ENCODE results near the gene ZNF423. TPM values are rescaled to one million over a fixed set of nuclear protein-coding genes. Genes with fewer than 3 reads are reported as not detected.

The ZNF423 gene
- polyA plus RNA-seq, 1 experiment, result 0.11 TPM

- DNase-seq (ENCODE audit: low read depth, low spot score), result no peak
- H3K27ac ChIP-seq (ENCODE audit: low read depth, low read length), result no peak overlapping the region
Observed at GRCh38 chr16:49661465-49662187, 194.3 kb downstream of the ZNF423 start.

GRCh38 chr16:49660626-49661025 lies 195.3 kb downstream of the ZNF423 start:
- CTCF ChIA-PET, result no interaction called here
- POLR2A ChIA-PET, result no interaction called here
- no peaks in the 10 kb centered on the region; the same call in 1 of the 2 replicates for H3K9me3 ChIP-seq (ENCODE audit: control insufficient read depth, insufficient read depth, low read length)
- no peak overlapping the region for H3K27ac ChIP-seq (ENCODE audit: low read depth, low read length)
- H3K27me3 ChIP-seq (ENCODE audit: control insufficient read depth, insufficient read depth, low read length), result peaks cover 13% of the 10 kb centered on the region
- no peak for TF ChIP-seq CTCF (IDR thresholded peaks at IDR 0.05; ENCODE audit: low read depth, low read length)
- no peak overlapping the region for H3K4me3 ChIP-seq (ENCODE audit: low read depth, low read length)
- no peak for DNase-seq (ENCODE audit: low read depth, low spot score)

More at GRCh38 chr16:49661465-49662187, 194.3 kb downstream of the ZNF423 start:
- Histone ChIP-seq H3K27me3 (ENCODE audit: control insufficient read depth, insufficient read depth, low read length) (peaks cover 13% of the 10 kb centered on the region), H3K4me3 (ENCODE audit: low read depth, low read length) (no peak overlapping the region), H3K9me3 (ENCODE audit: control insufficient read depth, insufficient read depth, low read length) (no peaks in the 10 kb centered on the region; the same call in 1 of the 2 replicates)
- POLR2A ChIA-PET, result no interaction called here
- CTCF ChIA-PET, result no interaction called here
- TF ChIP-seq CTCF (IDR thresholded peaks at IDR 0.05; ENCODE audit: low read depth, low read length), result no peak

GRCh38 chr16:49659356-49659755 lies 196.6 kb downstream of the ZNF423 start:
- TF ChIP-seq CTCF (IDR thresholded peaks at IDR 0.05; ENCODE audit: low read depth, low read length), result no peak
- Histone ChIP-seq H3K4me3 (ENCODE audit: low read depth, low read length) (no peak overlapping the region), H3K9me3 (ENCODE audit: control insufficient read depth, insufficient read depth, low read length) (no peaks in the 10 kb centered on the region; the same call in 1 of the 2 replicates), H3K27ac (ENCODE audit: low read depth, low read length) (no peak overlapping the region), H3K27me3 (ENCODE audit: control insufficient read depth, insufficient read depth, low read length) (peaks cover 18% of the 10 kb centered on the region)
- no peak for DNase-seq (ENCODE audit: low read depth, low spot score)
- ChIA-PET POLR2A (no interaction called here), CTCF (no interaction called here)

GRCh38 chr16:49658531-49658930 lies 197.4 kb downstream of the ZNF423 start:
- POLR2A ChIA-PET, result no interaction called here
- DNase-seq (ENCODE audit: low read depth, low spot score), result no peak
- Histone ChIP-seq H3K9me3 (ENCODE audit: control insufficient read depth, insufficient read depth, low read length) (no peaks in the 10 kb centered on the region), H3K27me3 (ENCODE audit: control insufficient read depth, insufficient read depth, low read length) (peaks cover 14% of the 10 kb centered on the region), H3K27ac (ENCODE audit: low read depth, low read length) (no peak overlapping the region), H3K4me3 (ENCODE audit: low read depth, low read length) (no peak overlapping the region)
- CTCF ChIA-PET, result no interaction called here
- no peak for TF ChIP-seq CTCF (IDR thresholded peaks at IDR 0.05; ENCODE audit: low read depth, low read length)

GRCh38 chr16:49657736-49658465 lies 198.0 kb downstream of the ZNF423 start:
- H3K27me3 ChIP-seq (ENCODE audit: control insufficient read depth, insufficient read depth, low read length), result peaks cover 13% of the 10 kb centered on the region
- no peaks in the 10 kb centered on the region for H3K9me3 ChIP-seq (ENCODE audit: control insufficient read depth, insufficient read depth, low read length)
- no peak overlapping the region for H3K4me3 ChIP-seq (ENCODE audit: low read depth, low read length)
- H3K27ac ChIP-seq (ENCODE audit: low read depth, low read length), result no peak overlapping the region
- ChIA-PET POLR2A (no interaction called here), CTCF (no interaction called here)
- DNase-seq (ENCODE audit: low read depth, low spot score), result no peak
- no peak for TF ChIP-seq CTCF (IDR thresholded peaks at IDR 0.05; ENCODE audit: low read depth, low read length)
